Tibial nerve (tissue), 4 donors: Measurements from ENCODE around the gene APOBEC3B.

Experiments used
- CTCF ChIP-seq, 5 experiments: fragments of 200-600 bp in 3 of 5; fragments of 450-650 bp in 2 of 5; sonication (generic) in 3 of 5; IDR thresholded peaks; one replicate each; pipeline ENCODE4 v1.5.1; 2016 to 2019; ENCODE audit warnings: antibody characterized with exemption in 5 of 5, mild to moderate bottlenecking in 3 of 5, moderate library complexity in 2 of 5
- EP300 ChIP-seq, 2 donors: sonication (generic); formaldehyde crosslinking; IDR thresholded peaks; one replicate each; pipeline ENCODE4 v1.6.1; 2017; ENCODE audit warnings: antibody characterized with exemption in 2 of 2, mild to moderate bottlenecking in 1 of 2
- POLR2A ChIP-seq, 2 donors: fragments of 450-650 bp; IDR thresholded peaks; one replicate each; pipeline ENCODE4 v1.6.1; 2017; ENCODE audit warnings: antibody characterized with exemption in 2 of 2, mild to moderate bottlenecking in 2 of 2, moderate library complexity in 2 of 2

GRCh38 chr22:38935616-38936015 lies 46.5 kb upstream of the APOBEC3B start:
- TF ChIP-seq POLR2A (IDR thresholded peaks at IDR 0.05) (no peak), EP300 (IDR thresholded peaks at IDR 0.05) (no peak), CTCF (IDR thresholded peaks at IDR 0.05) (no peak)
